GM12891 (cell line): ENCODE data around the gene TMEM151A.

Experiments used
- POLR2A ChIP-seq: IDR thresholded peaks from 2 replicates; pipeline ENCODE4 v1.6.1; 2011; ENCODE audit warnings: low read depth, low read length, control low read depth
- POLR2AphosphoS5 ChIP-seq: IDR thresholded peaks from 2 replicates; pipeline ENCODE4 v1.6.1; 2011; ENCODE audit warnings: low read depth, low read length, control low read depth
- POU2F2 ChIP-seq: IDR thresholded peaks from 2 replicates; pipeline ENCODE4 v1.6.1; 2011; ENCODE audit warnings: low read depth, mild to moderate bottlenecking, control low read depth, low read length, moderate library complexity

GRCh38 chr11:66264914-66265313 lies 26.8 kb upstream of the TMEM151A start:
- no peak for TF ChIP-seq POLR2A
- no peak for TF ChIP-seq POU2F2
- no peak for TF ChIP-seq POLR2AphosphoS5
